Regular cardiac myocyte (primary cell): ENCODE measurements around the gene DHX30. TPM values are rescaled to one million over a fixed set of nuclear protein-coding genes. Genes with fewer than 3 reads are reported as not detected.

ENCODE experiments used
- total RNA-seq: library from RNA; depleted of rRNA; stranded (reverse); fragments of >200 nt; gene quantifications from 2 replicates; pipeline ENCODE4 v1.2.3, GENCODE V29; 2014

Gene DHX30
- total RNA-seq: 56.1 and 85.1 TPM in 2 replicates

DNA sequence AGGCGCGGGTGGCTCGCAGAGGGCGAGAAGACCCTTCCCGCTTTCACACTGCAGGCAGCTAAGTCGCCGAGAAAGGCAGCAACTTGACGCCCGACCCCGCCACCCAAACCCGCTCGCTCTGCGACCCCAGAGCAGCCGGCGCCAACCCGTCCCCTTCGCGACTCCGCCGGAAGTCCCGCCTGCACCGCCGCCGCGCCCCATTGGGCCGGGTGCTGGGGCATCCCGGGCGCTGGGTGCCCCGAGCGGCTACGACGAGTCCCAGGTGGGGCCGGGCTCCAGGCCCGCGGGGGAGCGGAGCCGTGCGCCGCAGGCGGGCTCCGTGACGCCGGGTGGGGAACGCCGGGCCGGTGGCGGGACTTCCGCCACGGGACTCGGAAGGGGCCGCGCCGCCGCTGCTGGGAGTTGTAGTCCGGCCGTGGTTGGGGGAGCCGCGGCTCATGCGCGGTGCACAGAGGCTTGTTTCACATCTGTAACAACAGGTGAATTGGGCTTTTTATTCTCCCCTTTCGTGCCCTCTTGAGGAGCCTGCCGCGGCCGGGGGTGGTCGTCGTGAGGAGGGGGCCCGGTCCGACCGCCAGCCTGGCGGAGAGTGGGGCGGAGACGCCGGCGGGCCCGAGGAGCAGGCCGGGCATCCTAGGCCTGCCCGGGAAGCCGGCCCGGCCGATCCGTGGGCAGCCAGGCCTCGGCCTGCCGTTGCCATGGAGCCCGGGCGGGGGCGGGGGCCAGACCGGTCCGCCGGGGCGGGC is at the start of gene DHX30:
Gene DHX30, plus strand, starts transcription at position 405 of the 746 bp plus-strand sequence. CDS start 7,546 bp downstream, outside the sequence.

DNA sequence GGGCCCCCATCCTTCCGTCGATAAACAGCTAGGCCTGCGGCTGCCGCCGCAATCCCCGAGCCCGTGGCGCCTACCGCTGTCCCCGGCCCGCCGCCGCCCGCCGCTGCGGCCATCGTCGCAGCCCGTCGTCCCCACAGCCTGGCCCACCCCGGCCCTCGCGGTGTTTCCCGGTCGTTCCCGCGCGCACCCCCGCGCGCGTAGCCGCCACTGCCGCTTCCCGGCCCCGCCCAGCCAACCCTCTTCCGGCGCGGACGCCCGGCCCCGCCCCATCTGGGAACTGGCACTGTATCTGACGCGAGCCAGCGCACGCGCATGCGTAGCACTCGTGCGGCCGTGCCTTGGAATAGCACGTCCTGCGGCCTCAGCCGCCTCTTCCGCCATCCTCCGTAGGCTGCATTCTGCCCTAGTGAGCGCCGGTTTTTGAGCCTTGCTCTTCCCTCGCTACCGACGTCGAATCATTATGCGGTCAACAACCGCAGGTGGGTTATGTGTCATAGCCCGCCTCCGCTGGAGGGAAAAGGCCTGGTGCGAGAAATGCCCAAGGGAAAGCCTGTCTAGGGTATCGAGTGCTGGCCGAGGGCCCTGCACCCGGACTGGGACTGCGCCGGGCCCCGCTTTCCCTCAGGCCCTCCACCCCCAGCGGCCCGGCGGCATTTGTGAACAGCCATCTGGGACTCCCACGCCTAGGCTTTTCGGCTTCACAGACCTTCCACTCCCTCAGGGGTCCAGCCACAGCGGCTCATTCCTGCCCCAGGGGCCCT is 21.1 kb upstream of the DHX30 start, which contains the start of gene SMARCC1:
Gene SMARCC1, minus strand, starts transcription at position 209 of the 761 bp plus-strand sequence. Its CDS starts 96 bp downstream, at position 113.

Other genes with a start within 250 kb of the DHX30 start
- gene CSPG5, start 224.3 kb upstream of the DHX30 start, total RNA-seq: 0.19 and 0.28 TPM in 2 replicates
- 25.1 and 48.1 TPM in 2 replicates for gene SMARCC1, start 21.2 kb upstream of the DHX30 start, total RNA-seq
- gene MAP4, start 213.3 kb downstream of the DHX30 start, total RNA-seq: 56.2 and 68.5 TPM in 2 replicates